GM12873 (cell line): ENCODE data around the gene MITF.
A peak's percentile ranks its signal among the peaks of the same experiment; 100 is the strongest.

Source experiments
- TF ChIP-seq, protein P1 (sequence below): IDR thresholded peaks from 2 replicates; pipeline ENCODE4 v1.5.1; 2012; ENCODE audit warnings: low read depth, mild to moderate bottlenecking, moderate library complexity, low read length, control low read depth; ENCODE audit not compliant: insufficient read depth; ENCODE audit errors: missing control alignments

The MITF gene

DNA sequence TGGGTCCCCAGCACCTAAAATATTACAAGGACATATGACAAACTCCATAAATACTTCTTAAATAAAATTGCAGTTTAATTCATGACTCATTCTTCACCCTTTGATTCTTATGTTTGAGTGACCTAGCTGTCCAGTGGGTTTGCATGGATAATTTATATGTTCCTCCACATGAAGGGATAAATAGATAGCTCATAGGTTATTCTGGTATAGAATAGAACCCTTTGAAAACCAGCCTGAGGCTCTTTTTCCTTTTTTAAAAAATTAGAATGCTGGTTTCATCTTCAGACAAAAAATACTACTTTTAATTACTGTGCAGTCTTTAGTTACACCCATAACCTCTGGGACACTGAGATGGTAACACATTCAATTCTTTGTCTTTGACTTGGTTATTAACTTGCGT, 163.1 kb downstream of the MITF start:
- TF ChIP-seq, protein P1, sequence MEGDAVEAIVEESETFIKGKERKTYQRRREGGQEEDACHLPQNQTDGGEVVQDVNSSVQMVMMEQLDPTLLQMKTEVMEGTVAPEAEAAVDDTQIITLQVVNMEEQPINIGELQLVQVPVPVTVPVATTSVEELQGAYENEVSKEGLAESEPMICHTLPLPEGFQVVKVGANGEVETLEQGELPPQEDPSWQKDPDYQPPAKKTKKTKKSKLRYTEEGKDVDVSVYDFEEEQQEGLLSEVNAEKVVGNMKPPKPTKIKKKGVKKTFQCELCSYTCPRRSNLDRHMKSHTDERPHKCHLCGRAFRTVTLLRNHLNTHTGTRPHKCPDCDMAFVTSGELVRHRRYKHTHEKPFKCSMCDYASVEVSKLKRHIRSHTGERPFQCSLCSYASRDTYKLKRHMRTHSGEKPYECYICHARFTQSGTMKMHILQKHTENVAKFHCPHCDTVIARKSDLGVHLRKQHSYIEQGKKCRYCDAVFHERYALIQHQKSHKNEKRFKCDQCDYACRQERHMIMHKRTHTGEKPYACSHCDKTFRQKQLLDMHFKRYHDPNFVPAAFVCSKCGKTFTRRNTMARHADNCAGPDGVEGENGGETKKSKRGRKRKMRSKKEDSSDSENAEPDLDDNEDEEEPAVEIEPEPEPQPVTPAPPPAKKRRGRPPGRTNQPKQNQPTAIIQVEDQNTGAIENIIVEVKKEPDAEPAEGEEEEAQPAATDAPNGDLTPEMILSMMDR = no peak

DNA sequence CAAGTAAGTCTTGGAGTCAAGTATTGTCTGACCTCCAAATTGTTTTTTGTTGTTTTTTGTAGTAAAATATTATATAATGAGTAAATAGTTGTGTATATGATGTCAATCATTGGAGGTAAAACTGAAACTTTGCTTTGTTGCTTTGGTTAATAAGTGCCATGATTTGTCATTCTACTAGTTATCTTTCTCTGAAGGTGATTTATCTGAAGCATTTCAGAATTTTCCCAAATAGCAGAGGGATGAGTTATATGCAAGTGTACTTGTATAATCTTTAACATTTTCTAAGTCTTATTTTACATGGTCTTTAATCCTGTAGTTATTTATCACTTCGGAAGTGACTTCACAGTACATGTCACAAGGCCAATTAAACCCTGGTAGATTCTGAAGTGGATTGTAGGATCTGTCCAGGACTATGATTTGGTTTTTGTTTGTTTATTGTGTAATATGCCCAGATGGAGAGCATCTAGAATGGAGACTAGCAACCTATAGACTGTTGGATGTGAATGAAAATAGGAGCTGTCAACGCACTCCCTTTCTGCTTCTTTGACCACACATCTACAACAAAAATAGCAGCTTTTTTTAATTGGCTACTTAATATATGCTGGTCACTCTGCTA, 167.2 kb downstream of the MITF start:
- TF ChIP-seq, protein P1 = no peak

DNA sequence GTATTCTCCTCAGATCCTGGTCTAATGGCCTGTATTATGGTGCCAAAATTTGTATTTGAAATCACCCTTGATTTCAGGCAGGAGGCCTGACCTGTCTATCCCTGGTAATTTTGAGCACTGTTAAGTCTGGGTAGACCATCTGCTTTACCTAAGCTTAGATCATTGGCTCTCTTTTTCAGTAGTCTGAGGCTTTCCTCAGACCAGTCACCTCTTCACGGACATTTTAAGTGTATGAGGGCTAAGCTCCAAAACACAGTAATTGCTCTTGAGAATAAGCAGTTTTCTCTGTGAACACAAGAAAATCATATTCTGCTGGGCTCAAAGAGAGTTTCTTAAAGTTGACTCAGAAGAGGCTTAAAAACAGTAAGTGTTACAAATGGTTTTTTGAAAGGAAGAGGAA, 168.3 kb downstream of the MITF start:
- TF ChIP-seq, protein P1 = no peak

DNA sequence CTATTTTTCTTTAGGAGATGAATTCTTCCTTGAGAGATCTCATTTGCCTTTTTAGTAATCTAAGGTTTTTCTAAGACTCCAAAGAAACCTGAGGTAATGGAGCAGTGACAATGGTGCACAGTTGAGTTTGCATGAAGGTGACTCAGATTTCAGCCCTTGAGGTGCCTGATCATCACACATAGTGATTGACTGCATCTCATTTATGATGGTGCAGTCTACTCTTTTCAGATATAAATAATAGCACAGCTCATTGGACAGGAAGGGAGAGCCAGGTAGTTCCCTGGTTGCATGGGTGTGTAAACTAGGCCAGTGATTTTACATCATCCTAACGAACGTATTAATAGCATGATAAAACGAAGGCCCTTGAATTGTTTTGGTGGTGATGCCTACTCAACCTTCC, 174.2 kb downstream of the MITF start:
- TF ChIP-seq, protein P1 = no peak

DNA sequence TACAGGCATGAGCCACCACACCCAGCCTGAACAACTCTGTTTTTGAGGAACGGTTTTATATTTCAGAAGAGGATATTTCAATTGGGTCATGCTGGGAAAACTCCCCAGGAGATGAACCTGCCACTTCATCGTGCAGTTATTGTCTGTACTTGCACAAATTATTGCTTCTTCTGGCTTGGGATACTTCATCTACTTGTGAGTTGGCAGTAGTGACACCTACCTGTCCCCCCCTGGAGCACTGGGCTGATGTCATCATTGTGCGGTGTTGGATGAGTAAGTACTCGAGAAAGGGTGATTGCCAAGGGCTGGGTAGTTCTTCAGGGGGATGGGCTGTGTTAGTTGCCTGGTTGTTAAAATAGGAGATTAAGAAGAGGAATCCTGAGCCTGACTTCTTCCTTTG, 175.1 kb downstream of the MITF start:
- TF ChIP-seq, protein P1 = no peak

DNA sequence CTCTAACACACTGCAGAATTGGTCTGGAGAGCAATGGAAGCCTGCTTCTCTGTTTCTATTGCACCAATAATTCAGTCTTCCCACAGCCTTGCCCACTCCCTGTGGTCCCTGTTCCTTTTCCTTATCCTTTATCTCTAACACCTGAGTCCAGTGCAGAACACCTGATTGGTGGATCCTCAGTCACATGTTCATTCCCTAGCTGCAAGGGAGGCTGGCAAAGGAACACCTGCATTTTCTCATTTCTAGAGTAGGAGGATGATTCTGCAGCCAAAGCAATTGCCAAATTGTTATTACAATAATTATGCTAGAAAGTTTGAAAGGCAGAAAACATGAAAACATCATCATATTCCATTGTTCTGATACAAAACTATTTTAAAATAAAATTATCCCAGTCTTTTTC, 176.5 kb downstream of the MITF start:
- TF ChIP-seq, protein P1 = no peak

DNA sequence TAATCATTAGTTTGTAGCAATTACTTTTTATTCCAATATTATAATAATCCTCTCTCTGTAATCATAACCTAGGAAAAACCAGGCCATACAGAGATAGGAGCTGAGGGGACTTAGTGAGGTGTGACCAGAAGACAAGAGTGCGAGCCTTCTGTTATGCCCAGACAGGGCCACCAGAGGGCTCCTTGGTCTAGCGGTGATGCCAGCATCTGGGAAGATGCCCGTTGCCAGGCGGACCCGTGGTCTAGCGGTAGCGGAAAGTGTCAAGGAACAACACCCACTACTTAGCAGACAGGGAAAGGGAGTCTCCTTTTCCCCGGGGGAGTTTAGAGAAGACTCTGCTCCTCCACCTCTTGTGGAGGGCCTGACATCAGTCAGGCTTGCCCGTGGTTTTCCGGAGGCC, 180.7 kb downstream of the MITF start:
- TF ChIP-seq, protein P1 = peak; percentile 52
